Body of pancreas (tissue), 4 donors: Measurements from ENCODE around the gene TRMT6.

Experiments
- CTCF ChIP-seq, 7 experiments: fragments of 450-650 bp in 4 of 7; fragments of 200-600 bp in 3 of 7; sonication (generic) in 3 of 7; IDR thresholded peaks; one replicate each; pipeline ENCODE4 v1.5.1; 2016 to 2019; ENCODE audit warnings: antibody characterized with exemption in 7 of 7
- POLR2A ChIP-seq, 3 donors: fragments of 450-650 bp; IDR thresholded peaks; one replicate each; pipeline ENCODE4 v1.6.1; 2016; ENCODE audit warnings: antibody characterized with exemption in 3 of 3, mild to moderate bottlenecking in 2 of 3

DNA sequence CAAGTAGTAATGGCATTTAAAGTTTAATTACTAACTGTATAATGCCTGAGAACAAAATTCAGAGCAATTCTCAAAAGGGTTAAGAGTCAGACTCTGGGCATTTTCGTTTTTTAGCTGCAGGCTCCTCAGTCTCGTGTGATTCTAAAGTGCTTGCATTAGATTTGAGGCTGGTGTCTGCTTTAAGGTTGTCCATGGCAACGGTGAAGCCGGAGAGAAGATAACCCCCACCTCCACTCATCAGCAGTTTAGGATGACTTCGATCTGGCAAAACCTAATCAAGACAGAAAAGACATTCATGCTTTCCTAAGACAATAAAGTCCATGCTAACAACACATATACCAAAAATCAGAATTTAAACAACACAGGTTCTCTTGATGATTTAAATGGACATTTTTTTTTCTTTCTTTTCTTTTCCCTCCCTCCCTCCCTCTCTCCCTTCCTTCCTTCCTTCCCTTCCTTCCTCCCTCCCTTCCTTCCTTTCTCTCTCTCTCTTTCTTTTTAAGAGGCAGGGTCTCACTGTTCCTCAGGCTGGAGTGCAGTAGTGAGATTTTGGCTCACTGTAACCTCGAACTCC, 11.8 kb downstream of the TRMT6 start:
- no peak for TF ChIP-seq CTCF (IDR thresholded peaks at IDR 0.05)
- no peak for TF ChIP-seq POLR2A (IDR thresholded peaks at IDR 0.05)
